ENCODE results near the gene OR5AU1. TPM values are rescaled to one million over a fixed set of nuclear protein-coding genes. Genes with fewer than 3 reads are reported as not detected.

The OR5AU1 gene
- total RNA-seq, 4 donors from 2014 or later, result not detected

Other genes starting within 250 kb of the OR5AU1 start
- gene RNASE2, start 200.6 kb downstream of the OR5AU1 start, total RNA-seq, result 1 to 10 TPM in 1 of 4 donors, not detected in 3; 1.6 TPM
- gene METTL17, start 166.1 kb downstream of the OR5AU1 start, total RNA-seq, result 100 to 1,000 TPM in 2 of 4 donors, 10 to 100 TPM in 2; 64.9 to 332 (median 96.3) TPM
- 10 to 100 TPM in 3 of 4 donors, 1 to 10 TPM in 1; 5.1 to 46.7 (median 33.7) TPM for gene SLC39A2, start 156.8 kb downstream of the OR5AU1 start, total RNA-seq
- gene NDRG2, start 131.0 kb downstream of the OR5AU1 start, total RNA-seq, result 100 to 1,000 TPM; 269 to 433 (median 295) TPM
- not detected for gene TPPP2, start 125.8 kb downstream of the OR5AU1 start, total RNA-seq
- gene RNASE13, start 121.3 kb downstream of the OR5AU1 start, total RNA-seq, result under 1 TPM in 1 of 4 donors, not detected in 3; 0.29 TPM
- gene RNASE7, start 113.7 kb downstream of the OR5AU1 start, total RNA-seq, result 10 to 100 TPM; 10.3 to 46.9 (median 35.4) TPM
- gene RNASE8, start 98.2 kb downstream of the OR5AU1 start, total RNA-seq, result not detected
- 10 to 100 TPM; 14.4 to 22.8 (median 17.6) TPM for gene ARHGEF40, start 85.8 kb downstream of the OR5AU1 start, total RNA-seq
- 10 to 100 TPM; 44.2 to 70.0 (median 56.7) TPM for gene ZNF219, start 57.4 kb downstream of the OR5AU1 start, total RNA-seq
- 1 to 10 TPM in 1 of 4 donors, under 1 TPM in 2, not detected in 1; 0.53 to 2.0 (median 0.83) TPM for gene TMEM253, start 55.0 kb downstream of the OR5AU1 start, total RNA-seq
- 100 to 1,000 TPM; 355 to 512 (median 409) TPM for gene HNRNPC, start 113.4 kb upstream of the OR5AU1 start, total RNA-seq
- not detected for gene RPGRIP1, start 124.0 kb upstream of the OR5AU1 start, total RNA-seq
- 10 to 100 TPM; 41.9 to 64.5 (median 50.1) TPM for gene SUPT16H, start 228.0 kb upstream of the OR5AU1 start, total RNA-seq